Measurements from ENCODE around the gene MEX3A. TPM values are rescaled to one million over a fixed set of nuclear protein-coding genes. Genes with fewer than 3 reads are reported as not detected.

The MEX3A gene
- total and polyA plus RNA-seq, 10 of the 15 experiments (the other 5 are each of a cell fraction or from before 2014, with no cell fraction given) = 0.11 to 5.1 (median 1.7) TPM

DNA sequence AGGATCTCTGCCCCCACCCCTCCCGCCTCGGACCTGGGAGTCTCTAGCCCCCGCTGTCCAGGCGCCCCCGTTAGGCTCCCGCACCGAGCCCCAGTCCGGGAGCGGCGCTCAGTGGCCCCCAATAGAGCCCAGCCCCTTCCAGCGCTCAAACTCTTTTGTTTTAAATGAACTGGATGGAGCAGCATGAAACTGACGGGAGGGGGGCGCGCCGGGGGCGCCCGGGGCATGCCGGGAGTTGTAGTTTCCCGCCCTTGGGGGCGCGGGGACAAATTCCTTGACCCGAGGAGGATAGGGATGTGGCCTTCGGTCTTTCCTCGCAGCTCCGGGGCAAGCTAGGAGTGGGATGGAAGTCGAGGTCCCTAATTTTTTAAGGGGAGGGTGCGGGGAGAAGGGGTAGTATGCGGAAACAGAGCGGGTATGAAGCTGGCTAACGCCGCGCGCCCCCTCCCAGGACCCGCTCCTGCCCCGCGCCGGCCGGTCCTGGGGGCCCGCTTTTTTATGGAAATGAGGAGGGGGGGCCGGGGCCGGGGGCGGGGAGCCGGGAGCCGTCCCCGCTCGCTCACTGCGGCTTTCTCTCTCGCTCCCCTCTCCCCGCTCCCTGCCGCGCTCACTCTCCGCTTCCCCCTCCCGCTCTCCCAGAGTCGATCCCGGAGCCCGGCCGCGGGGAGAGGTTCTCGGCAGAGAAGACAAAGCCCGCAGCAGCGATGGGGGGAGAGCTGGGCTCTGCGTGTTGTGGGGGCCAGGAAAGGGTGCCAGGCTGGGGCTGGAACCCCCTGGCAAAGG is at the start of gene MEX3A (continued):
- TF ChIP-seq RELA (IDR thresholded peaks at IDR 0.05; ENCODE audit: borderline replicate concordance, partially characterized antibody) (no peak), RCOR1 (conservative IDR thresholded peaks at IDR 0.05; ENCODE audit: low read depth, low read length) (no peak), CBX5 (IDR thresholded peaks at IDR 0.05; ENCODE audit: low read depth) (no peak), SIX5 (IDR thresholded peaks at IDR 0.05; ENCODE audit: low read depth, low read length, severe bottlenecking) (peak; percentile 90), IKZF1 (conservative IDR thresholded peaks at IDR 0.05) (peak; percentile 85), ESRRA (IDR thresholded peaks at IDR 0.05; ENCODE audit: low read length) (0 out of 2 replicates have a peak, but pooled peaks have one; percentile 14), TARDBP (IDR thresholded peaks at IDR 0.05; ENCODE audit: borderline replicate concordance) (peak; percentile 72; the same call in 1 of the 2 replicates), IKZF2 (IDR thresholded peaks at IDR 0.05) (no peak; a peak in 1 of 4 replicates), MXI1 (IDR thresholded peaks at IDR 0.05; ENCODE audit: low read depth, low read length) (peak; percentile 86), BMI1 (IDR thresholded peaks at IDR 0.05; ENCODE audit: borderline replicate concordance) (no peak)
- TF ChIP-seq, protein P1, sequence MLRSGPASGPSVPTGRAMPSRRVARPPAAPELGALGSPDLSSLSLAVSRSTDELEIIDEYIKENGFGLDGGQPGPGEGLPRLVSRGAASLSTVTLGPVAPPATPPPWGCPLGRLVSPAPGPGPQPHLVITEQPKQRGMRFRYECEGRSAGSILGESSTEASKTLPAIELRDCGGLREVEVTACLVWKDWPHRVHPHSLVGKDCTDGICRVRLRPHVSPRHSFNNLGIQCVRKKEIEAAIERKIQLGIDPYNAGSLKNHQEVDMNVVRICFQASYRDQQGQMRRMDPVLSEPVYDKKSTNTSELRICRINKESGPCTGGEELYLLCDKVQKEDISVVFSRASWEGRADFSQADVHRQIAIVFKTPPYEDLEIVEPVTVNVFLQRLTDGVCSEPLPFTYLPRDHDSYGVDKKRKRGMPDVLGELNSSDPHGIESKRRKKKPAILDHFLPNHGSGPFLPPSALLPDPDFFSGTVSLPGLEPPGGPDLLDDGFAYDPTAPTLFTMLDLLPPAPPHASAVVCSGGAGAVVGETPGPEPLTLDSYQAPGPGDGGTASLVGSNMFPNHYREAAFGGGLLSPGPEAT (IDR thresholded peaks at IDR 0.05; ENCODE audit: low read depth) = 0 out of 2 replicates have a peak, but pooled peaks have one; percentile 24
- TF ChIP-seq, protein P2, sequence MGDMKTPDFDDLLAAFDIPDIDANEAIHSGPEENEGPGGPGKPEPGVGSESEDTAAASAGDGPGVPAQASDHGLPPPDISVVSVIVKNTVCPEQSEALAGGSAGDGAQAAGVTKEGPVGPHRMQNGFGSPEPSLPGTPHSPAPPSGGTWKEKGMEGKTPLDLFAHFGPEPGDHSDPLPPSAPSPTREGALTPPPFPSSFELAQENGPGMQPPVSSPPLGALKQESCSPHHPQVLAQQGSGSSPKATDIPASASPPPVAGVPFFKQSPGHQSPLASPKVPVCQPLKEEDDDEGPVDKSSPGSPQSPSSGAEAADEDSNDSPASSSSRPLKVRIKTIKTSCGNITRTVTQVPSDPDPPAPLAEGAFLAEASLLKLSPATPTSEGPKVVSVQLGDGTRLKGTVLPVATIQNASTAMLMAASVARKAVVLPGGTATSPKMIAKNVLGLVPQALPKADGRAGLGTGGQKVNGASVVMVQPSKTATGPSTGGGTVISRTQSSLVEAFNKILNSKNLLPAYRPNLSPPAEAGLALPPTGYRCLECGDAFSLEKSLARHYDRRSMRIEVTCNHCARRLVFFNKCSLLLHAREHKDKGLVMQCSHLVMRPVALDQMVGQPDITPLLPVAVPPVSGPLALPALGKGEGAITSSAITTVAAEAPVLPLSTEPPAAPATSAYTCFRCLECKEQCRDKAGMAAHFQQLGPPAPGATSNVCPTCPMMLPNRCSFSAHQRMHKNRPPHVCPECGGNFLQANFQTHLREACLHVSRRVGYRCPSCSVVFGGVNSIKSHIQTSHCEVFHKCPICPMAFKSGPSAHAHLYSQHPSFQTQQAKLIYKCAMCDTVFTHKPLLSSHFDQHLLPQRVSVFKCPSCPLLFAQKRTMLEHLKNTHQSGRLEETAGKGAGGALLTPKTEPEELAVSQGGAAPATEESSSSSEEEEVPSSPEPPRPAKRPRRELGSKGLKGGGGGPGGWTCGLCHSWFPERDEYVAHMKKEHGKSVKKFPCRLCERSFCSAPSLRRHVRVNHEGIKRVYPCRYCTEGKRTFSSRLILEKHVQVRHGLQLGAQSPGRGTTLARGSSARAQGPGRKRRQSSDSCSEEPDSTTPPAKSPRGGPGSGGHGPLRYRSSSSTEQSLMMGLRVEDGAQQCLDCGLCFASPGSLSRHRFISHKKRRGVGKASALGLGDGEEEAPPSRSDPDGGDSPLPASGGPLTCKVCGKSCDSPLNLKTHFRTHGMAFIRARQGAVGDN (IDR thresholded peaks at IDR 0.05) = no peak

Measured in GM12878 (cell line).